Stimulated activated CD4-positive, alpha-beta T cell treated with anti-CD3 and anti-CD28 coated beads, Interleukin-12 subunit alpha, Interleukin-12 subunit beta, amount 100 ng/mL, for 24 hours (primary cell): ENCODE data around the gene NPB.

Experiments used
- DNase-seq, 2 experiments: peaks; one replicate each; pipeline ENCODE4 v3.0.0-alpha.2; 2020; ENCODE audit warnings: low read depth in 2 of 2

The NPB gene

DNA sequence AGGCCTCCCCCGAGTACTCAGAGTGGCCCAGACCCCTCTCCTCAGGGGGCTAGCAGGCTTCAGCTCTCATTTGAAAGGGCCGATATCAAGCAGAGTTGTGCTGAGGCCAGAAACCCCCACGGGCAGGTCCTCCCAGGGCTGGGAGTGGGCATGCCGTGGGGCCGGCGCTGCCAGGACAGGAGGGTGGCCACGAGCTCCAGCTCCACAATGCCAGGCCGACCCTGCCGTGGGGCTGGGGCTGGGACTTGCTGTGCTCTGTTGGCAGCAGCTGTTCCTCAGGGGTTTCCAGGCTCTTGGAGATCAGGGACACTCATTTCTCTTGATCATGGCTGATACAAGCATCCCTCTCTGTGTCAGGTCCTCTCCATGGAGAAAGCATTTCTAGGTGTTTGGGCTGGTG is 3.2 kb upstream of the NPB start:
- no peak for DNase-seq

DNA sequence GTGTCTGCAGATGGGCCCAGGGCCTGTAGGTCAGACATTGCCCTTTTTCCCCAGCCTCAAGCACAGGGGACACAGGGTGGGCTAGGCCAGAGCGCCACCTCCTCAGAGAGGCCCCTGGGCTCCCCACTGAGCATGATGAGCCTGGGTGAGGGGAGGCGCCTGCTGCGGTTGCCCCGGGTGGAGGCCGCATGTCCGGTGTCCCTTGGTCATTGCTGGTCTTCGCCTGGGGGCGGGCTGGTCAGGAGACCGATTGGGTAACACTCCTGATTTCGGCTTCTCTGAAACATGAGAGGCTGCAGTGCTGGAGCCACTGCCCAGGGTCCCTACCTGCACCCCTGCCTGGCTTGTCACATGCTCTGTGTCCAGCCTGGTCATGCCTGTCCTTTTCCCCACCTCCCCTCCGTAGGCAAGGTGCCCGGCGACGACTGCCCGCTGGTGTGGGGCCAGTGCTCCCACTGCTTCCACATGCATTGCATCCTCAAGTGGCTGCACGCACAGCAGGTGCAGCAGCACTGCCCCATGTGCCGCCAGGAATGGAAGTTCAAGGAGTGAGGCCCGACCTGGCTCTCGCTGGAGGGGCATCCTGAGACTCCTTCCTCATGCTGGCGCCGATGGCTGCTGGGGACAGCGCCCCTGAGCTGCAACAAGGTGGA is 2.4 kb upstream of the NPB start:
- no peak for DNase-seq

DNA sequence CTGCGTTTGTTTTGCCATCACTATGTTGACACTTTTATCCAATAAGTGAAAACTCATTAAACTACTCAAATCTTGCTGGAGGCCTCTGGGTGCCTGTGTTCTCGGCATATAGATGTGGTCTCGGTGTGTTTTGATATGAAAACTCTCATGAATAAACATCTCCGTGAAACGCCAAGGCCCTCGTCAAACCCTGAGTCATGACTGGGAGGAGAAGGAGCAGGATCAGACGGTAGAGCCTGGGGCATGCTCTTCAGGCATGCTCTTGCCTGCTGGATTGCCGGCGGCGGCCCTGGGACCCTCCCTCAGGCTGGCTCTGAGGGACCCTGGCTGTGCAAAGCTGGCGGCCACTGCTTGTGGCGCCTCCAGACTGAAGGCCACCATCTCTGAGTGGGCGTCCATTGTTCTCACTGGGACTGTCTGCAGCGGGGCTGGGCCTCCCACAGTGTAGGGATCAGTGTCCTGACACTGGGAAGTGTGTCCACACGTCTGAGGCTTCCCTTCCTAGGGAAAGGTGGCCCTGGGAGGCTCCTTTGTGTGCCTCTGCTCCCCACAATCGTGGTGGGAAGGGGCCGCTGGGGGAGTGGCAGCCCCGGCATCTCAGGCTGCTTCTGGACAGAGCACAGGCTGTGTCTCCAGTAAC is 1.7 kb upstream of the NPB start:
- DNase-seq, result no peak

DNA sequence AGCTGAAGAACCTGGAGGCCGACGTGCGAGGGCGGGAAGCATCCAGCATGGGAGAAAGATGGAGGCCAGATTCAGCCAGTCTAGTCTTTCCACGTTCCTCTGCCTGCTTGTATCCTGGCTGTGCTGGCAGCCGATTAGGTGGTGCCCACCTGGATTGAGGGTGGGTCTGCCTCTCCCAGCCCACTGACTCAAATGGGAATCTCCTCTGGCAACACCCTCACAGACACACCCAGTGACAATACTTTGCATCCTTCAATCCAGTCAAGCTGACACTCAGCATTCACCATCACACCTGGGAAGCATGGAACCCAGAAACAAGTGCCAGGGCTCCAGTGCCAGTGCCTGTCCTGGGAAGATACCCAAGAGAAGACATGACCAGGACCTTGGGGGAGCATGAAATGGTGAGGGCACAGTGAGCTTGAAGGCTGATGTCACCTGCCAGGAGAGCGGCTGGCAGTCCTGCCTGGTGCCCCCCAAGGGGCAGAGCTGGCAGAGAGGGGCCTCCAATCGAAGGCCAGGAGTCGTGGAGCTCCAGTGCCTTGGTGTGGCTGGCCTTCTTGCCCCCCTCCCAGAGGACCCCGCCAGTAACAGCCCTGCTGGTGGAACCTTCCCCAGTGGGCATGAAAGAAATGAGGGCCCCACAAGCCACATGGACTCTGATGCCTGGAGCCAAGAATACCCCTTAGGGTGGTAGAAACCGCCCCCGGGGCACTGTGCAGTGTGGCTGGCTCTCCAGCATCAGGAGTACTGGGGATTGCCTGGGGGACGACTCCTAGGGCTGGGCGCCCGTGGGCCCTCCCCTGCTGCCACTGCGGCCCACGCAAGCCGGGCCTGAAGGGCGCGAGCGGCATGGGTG is 643 bp upstream of the NPB start:
- DNase-seq, result no peak

DNA sequence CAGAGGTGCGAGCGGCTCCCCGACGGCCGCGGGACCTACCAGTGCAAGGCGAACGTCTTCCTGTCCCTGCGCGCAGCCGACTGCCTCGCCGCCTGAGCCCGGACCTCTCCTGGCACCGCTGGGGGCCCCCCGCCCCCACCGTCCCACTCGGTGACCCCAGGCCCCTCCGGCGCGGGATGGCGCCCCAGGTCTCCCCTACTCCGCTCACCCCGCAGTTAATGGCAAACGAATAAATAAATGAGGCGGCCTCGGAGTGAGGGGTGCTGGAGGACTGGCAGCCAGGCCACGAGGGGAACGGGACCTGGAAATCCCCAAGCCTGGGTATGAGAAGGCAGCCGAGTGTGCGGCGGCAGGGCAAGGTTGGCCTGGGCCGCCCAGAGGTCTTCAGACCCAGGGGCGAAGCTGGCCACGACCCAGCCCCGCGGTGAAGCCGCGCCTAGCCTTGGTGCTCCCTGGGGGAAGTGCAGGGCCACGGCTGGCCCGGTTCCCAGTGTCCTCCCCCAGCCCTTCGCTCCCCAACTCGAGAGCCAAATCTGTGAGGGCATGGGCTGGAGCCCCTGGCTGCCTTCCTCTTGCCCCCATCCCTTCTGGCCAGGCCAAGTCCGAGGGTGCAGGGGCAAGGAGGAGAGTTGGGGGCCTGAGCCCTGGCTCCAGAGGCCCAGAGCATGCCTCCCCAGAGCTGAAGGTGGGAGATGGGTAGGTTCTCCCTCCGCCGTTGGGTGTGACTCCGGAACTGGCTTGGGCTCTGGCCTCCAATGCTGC is 796 bp downstream of the NPB start:
- DNase-seq, result no peak

DNA sequence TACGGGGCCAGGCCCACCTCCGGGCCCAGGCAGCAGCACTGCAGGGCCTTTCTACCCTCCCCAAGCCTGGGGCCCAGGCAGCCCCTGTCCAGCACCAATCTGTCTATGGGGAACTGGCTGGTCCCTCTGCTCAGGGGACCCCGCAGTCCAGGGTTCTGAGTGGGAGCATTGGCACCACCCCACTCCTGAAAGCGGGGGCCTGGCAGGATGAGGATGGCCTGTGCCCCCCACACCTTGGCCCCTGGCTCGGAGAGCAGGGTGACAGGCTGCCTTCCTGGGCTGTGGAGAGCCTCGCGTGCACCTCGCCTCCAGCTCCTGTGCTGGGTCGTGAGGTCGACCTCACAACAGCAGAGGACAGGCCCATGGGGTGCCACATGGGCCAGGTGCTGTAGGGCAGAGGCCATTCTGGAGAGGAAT is 1.4 kb downstream of the NPB start:
- DNase-seq, result no peak

DNA sequence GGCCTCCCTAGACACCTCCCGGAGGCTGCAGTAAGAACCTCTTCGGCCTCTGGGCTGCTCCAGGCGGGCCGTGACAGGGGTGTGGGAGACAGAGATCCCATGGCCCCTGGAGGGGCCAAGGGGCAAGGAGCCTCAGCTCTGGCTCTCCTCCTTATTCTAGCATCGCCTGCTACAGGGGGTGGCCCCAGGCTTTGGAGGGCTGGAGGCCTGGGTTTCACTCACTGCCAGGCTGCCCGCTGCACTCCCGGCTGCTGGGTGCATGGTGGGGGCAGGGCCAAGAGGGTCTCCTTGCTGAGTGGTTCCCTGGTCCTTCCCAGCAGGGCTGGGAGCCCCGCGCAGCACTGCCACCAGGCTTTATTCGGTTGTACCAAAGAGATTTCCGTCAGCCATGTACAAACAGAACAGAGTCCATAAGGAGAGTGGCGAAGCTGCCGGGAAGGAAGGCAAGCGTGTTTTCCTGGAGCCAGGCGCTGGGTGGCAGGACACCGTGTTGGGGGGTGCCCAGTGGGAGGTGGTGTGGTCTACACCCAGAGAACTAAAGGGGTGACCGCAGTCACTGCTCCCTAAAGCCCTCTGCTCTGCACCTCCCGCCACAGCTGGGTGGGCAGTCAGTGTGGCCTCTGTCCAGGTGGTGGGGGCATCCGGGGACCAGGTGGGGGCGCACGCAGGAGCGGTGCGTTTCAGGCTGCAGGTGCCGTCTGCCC is 2.0 kb downstream of the NPB start:
- DNase-seq, result no peak

DNA sequence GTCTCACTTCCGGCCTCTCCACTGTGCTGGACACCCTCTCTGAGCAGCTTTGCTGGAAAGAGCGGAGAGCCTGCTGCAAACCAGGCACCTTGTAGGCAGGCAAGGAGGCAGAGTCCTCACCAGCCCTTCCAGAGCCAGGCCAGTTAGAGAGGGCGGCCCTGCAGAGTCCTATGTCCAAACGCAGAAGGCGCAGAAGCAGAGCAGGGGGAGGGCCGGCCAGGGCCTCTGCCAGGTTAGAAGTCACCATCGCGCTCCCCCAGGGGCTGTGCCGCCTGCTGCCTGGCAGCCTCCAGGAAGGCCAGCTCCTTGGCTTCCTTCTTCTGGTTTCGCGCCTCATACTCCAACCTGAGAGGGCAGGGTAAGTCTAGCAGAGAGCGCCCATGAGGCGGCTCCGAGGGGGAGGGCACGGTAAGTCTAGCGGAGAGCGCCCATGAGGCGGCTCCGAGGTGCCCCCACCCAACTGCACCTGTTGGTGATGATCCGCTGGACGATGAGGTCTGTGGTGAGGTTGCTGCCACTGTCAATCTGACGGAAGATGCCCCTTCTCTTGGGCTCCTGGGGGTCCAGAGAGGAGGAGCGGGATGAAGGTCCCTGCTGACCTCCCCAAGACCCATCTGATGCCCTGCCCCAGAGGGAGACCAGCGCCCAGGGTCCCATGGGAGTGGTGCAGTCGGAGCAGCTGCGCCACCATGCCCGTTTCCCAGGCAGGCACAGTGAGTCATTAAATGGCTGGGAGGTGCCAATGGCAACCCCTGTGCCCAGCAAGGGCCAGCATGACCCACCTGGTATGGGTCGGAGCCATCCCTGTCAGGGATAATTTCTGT is 2.8 kb downstream of the NPB start:
- DNase-seq, result no peak

DNA sequence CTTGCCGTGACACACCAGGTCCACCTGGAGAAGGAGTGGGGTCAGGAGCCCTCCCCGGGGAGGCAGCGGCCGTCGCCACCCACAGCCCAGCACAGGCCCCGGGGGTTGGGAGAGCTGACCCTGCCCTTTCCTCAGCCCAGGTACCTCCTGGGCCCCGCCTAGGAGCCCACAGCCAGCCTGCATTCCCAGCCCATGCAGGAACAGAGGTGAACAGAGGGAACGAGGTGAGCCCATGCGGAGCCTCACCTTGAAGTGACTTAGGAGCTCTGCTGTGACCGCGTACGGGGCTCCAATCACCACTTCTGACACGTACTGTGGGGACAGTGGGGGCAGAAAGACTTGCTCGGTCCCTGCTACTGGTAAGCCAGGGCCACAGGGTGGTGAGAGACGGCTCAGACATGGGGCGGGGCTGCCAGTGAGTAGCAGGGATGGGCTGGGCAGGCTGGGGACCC is 3.4 kb downstream of the NPB start:
- DNase-seq, result no peak

DNA sequence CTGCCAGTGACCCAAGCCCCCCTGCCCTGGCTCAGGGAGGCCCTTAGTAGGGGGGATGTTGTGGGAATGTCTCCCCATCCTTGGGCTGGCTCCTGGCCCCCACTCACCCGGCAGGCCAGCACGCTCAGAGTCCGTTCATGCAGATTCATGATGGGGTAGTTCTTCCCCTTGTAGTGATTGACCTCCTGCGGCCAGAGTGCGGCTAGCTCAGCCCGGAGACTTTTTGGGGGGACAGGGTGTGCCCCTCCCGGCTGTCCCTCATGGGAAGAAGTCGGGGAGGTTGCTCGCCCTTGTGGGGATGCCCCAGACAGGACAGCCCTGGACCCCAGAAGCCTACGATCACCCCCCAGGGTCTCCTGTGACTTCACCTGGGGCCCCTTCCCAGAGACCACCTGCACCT is 4.0 kb downstream of the NPB start:
- DNase-seq, result no peak

DNA sequence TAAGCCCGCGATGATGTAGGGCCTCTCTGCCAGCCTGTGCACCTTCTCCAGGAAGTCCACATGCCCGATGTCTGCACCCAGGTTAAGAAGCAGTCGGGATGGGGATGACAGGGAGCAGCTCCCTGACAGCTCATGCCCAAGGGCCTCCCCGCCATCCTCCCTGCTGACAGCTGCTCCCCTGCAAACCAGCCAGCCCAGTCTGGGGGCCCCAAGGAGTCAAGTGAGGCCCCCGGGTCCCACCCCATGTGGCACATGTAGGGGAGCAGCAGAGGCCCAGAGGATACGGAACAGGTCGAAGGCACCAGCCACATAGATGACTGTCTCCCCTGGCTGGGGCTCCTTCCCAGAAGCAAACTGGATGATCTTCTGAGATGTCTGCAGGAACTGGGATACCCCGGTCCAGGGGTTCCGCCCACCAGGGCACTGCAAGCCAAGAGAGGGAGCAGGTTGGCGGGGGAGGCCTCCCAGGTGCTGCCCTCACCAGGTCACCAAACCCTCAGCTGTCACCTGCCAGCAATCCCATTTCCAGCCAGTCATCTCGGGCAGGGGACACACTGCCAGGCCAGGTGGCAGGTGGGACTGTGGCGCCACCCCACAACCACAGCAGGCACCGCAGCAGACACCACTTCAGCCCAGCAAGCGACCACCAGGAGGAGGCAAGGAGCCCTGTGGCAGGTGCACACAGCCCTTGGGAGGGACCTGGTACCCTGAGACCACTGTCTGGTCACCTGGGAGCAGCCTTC is 4.6 kb downstream of the NPB start:
- no peak for DNase-seq

DNA sequence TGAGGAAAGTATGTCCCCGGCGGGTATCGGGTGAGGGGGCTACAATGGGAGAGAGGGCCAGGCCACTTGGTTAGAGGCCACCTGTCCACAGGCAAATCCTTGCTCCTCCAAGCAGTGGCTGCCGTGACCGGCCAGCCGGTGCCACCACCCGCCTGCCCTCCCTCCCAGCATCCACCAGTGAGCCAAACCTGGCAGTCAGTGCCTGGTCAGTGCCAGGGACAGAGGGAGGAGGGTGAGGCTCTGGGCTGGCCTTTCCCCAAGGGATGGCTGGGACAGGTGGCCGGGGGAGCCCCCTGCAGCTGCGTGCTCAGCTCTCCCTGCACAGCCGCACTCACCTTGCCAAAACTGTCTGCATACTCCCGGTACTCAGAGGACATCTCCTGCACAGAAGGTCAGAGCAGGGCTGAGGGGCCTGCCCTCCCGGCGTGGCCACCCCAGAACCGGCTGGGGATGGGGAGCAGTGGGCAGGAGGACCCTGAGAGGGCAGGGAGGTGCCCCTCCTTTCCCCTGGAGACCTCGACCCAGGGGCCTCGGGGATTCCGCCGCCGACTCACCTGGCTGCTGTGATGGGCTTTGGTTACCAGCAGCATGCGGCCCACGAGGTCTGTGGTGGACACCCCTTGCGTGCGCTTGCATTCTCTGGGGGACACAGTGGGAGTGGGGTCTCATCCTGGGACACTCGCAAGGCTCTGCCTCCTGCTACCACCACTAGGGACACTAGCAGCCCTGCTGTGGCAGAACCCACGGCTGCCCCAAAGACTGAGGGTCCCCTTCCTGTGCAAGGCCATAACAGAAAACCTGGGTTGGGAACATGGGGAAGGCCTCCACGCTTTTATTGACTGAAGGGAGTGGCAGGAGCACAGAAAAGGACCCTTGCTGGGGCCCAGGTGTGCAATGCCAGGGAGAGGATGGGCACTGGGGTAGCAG is 5.4 kb downstream of the NPB start:
- DNase-seq, result no peak

DNA sequence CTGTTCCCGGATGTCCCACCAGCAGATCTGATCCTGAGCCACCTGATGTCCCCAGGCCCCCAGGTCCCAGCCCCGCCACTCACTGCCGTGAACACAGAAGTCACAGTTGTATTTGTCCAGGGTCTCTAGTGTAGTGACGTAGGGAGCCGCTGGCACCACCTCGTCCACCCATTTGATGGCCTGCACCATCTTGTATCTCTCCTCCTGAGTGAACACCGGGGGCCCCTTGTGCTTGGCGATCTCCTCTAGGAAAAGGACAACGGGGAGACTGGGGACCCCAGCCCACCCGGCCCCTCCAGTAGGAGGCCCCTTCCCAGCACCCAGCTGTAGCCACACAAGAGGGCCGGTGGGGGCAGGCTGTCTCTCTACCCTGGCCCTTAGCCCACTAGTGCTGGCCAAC is 6.8 kb downstream of the NPB start:
- DNase-seq, result no peak

DNA sequence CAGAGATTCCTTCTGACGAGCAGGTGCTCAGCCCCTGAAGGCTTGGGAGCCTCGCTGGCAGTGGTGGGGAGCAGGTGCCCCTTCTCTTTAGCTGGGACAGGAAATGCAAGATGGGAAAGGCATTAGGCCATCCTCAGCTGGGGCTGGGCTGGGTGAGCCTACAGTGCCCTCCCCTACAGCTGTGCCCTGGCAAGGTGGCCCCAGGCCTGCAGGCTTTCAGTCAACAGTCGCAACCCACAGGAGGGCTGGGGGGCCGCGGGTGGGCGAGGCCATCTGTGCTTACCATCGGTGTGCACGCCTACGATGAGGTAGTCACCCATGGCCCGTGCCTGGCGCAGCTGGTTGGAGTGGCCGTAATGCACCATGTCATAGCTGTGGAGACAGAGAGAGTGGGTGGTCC is 7.2 kb downstream of the NPB start:
- DNase-seq, result no peak

DNA sequence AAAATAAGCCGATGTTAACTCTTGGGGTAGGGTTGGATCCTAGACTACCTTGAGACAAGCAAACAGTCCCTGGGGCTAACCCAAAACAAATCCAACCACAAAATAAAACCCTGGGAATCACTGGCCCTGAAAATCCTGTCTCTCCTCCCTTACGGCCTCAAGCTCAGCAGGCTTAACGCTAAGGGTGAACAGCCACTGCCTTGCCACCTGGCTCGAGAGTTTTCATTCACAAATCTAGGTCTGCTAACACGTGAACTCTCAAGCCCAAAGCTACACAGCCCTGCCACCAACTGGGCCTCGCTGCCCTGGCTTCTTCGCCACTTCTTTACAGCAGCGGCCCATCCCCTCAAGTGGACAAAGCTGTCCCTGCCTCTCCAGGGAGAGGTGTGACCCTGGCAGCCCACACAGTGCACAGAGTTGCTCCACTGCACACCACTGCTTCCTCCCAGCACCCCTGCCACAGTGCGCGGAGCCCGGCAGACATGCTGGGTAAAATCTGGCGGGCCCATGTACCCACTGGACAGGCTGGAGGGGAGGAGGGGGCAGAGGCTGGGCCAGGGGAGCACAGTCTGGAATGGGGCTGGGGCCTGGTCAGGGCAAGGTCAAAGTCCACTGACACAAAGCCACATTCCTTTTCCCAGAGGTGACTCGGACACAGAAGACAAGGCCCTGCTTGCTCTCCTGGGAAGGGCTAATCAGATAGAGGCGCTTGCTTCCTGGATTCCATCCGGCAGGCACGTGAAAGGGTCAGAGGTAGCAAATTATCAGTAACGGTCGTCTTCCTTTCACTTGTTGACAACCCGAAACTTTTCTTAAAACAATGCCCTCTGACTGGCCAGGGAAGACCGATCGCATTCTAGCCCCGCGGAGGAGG is 8.2 kb downstream of the NPB start:
- DNase-seq, result no peak

DNA sequence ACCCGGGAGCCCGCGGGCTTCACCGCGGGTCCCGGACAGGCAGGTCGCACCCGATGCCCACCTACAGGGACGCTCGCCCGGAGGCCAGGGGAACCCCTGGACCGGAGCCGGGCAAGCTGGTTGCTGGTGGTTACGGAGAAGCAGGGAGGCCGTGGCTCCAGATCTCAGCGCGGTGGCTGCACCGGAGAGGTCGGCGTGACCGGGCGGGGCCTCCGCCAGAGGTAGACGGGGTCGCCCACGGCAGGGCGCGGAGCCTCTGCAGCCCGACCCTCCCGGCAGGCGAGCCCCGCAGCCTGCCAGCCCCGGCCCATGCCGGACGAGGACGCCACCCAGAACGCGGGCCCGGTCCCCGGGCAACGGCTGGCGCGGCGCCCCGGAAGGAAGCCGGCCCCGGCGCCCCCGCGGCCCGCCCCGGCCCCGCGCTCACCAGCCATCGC is 8.8 kb downstream of the NPB start:
- no peak for DNase-seq

DNA sequence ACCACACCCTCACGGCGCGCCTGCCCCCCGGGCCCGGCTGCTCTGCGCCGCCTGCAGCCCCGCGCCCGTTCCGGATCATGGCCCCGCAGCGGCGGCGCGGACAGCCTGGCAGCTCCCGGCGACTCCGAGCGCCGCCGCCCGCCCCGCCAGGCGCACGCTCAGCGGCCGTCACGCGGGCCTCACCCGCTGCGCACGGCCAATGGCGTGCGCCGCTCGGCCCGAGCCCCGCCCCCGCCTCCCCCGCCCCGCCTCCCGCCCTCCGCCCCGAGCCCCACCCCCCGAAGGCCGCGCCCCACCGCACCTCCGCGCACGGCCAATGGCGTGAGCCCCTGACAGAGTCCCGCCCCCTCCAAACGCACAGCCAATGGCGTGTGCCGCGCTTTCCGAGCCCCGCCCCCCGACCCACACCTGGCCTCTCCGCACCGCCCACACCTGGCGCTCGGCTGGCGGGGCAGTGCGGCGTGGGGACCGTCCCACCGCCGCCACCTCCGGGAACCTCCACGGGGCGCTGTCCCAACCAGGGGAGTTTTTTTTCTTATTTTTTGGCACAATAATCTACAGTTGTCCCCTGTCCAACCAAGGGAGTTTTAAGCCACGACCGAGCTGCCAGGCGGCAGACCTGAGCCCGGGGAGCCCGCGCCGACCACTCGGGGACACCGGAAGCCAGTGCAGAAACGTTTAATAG is 9.4 kb downstream of the NPB start, which contains the start of gene PCYT2:
TSS of gene PCYT2 (minus strand) at position 123 of the 685 bp plus-strand sequence. CDS start at position 79, 44 bp downstream.
- peak; percentile 86 to 89 for DNase-seq
